Right lobe of liver (tissue), 6 donors: ENCODE results near the gene RPRD1A. TPM values are rescaled to one million over a fixed set of nuclear protein-coding genes. Genes with fewer than 3 reads are reported as not detected.
"Not testable (repeated sequence)": the region's sequence is repeated elsewhere in the genome, so short reads cannot be mapped to it uniquely, and the experiment has no call there.

Experiments
- ATAC-seq, 4 donors: fragments of 200-7000 bp; cut with Tn5 transposase; one replicate each; pipeline ENCODE4 v1.9.1; 2020; ENCODE audit warnings: mild to moderate bottlenecking in 4 of 4, moderate library complexity in 4 of 4
- DNase-seq, 3 donors: peaks; one replicate each; pipeline ENCODE4 v3.0.0-alpha.2; 2020
- H3K27ac ChIP-seq, 3 donors: fragments of 200-600 bp; one replicate each; pipeline ENCODE4 v1.8.0; 2022
- H3K27me3 ChIP-seq, 2 donors: fragments of 200-600 bp; one replicate each; pipeline ENCODE4 v1.8.0; 2022
- H3K36me3 ChIP-seq, 4 donors: fragments of 200-600 bp; sonication (generic) in 1 of 4; one replicate each; pipeline versions ENCODE4 v1.5.1 to v1.8.0; 2017 to 2022; ENCODE audit warnings: control low read depth in 1 of 4
- H3K4me1 ChIP-seq, 4 donors: fragments of 200-600 bp; sonication (generic) in 1 of 4; one replicate each; pipeline versions ENCODE4 v1.5.1 to v1.8.0; 2017 to 2022; ENCODE audit warnings: control low read depth in 1 of 4
- H3K4me3 ChIP-seq, 3 donors: fragments of 200-600 bp; one replicate each; pipeline ENCODE4 v1.8.0; 2022
- H3K9me3 ChIP-seq, 4 donors: fragments of 200-600 bp; sonication (generic) in 1 of 4; one replicate each; pipeline versions ENCODE4 v1.5.1 to v1.8.0; 2017 to 2022; ENCODE audit warnings: control low read depth in 1 of 4
- CTCF ChIP-seq, 4 donors: fragments of 200-600 bp in 3 of 4; fragments of 450-650 bp in 1 of 4; IDR thresholded peaks; one replicate each; pipeline versions ENCODE4 v1.5.1 to v1.8.0; 2016 to 2022; ENCODE audit warnings: antibody characterized with exemption in 4 of 4, mild to moderate bottlenecking in 2 of 4
- POLR2A ChIP-seq: fragments of 450-650 bp; IDR thresholded peaks from one replicate; pipeline ENCODE4 v1.6.1; 2017; ENCODE audit warnings: antibody characterized with exemption, mild to moderate bottlenecking
- WGBS: methylation state at CpG from one replicate; pipeline ENCODE4 v1.1.6; 2018; ENCODE audit warnings: low coverage, low lambda C conversion rate; ENCODE audit not compliant: insufficient coverage; ENCODE audit errors: missing lambda C conversion rate; 5-methylcytosine and 5-hydroxymethylcytosine counted together
- intact Hi-C, 2 donors: fragments of 100-400 bp; cut with DNase I; formaldehyde crosslinking; loops; one replicate each; pipeline versions ENCODE4 v1.11.2 to v1.14.1; 2022
- long read RNA-seq: library from polyadenylated mRNA; unstranded; transcript quantifications from one replicate; pipeline ENCODE4 v2.0.0, GENCODE V29; 2019
- total RNA-seq, 6 experiments: library from RNA; depleted of rRNA in 2 of 6; stranded (reverse); fragments of >200 nt in 2 of 6; fragmentation: NEBNext Ultra II Directional in 3 of 6; extraction: Animal tissue kit (Norgen Biotek cat#: 25700) in 3 of 6; gene quantifications; one replicate each; pipeline versions ENCODE4 v1.1.0 to v1.2.4, GENCODE V29; 2016 to 2023
- donor health status: DM: no; HTN: yes; CAD: no.
- donor health status: DM: no; HTN: no; CAD: no.
- donor health status: DM: no; HTN: no; CAD: no.
- donor health status: DM: no; HTN: yes; CAD: no.
- donor health status: DM: no; HTN: yes; CAD: no.

RPRD1A gene
- total RNA-seq, result 10 to 100 TPM; 14.4 to 28.6 (median 20.9) TPM
- long read RNA-seq, full-length matches to known transcripts, result 3 of 4 reads
- long read RNA-seq, partial matches to known transcripts, result 0 of 4 reads
- long read RNA-seq, other reads (novel, unspliced or antisense), result 1 of 4 reads

GRCh38 chr18:36067055-36067957, at the start of gene RPRD1A:
TSS of gene RPRD1A (minus strand) at chr18:36067559. CDS start at chr18:36067404, 155 bp downstream.
- WGBS, result 1% methylated on average over 45 of the region's 66 CpGs
- ATAC-seq (peak; percentile 97 to 98 (median 97)), DNase-seq (peak; percentile 97 to 98 (median 97))
- H3K36me3 ChIP-seq, result no peaks in the 10 kb centered on the region
- H3K9me3 ChIP-seq, result no peaks in the 10 kb centered on the region
- H3K27ac ChIP-seq, result peak within 1 kb of the TSS; percentile 77 to 93 (median 81)
- H3K27me3 ChIP-seq, result no peaks in the 10 kb centered on the region
- peak within 1 kb of the TSS; percentile 76 to 92 (median 85) for H3K4me3 ChIP-seq
- intact Hi-C loops, result no loop called here
- H3K4me1 ChIP-seq, result peaks cover 0 to 11% (median 0%) of the 10 kb centered on the region in 4 donors
- TF ChIP-seq CTCF (IDR thresholded peaks at IDR 0.05), result no peak
- peak; percentile 55 for TF ChIP-seq POLR2A

GRCh38 chr18:36116771-36117170, 49.4 kb upstream of the RPRD1A start:
- peaks cover 0 to 34% (median 7%) of the 10 kb centered on the region in 4 donors for H3K36me3 ChIP-seq
- H3K9me3 ChIP-seq, H3K4me3 ChIP-seq, H3K27me3 ChIP-seq, ATAC-seq, intact Hi-C loops, H3K4me1 ChIP-seq, H3K27ac ChIP-seq, DNase-seq: not testable (repeated sequence)
- WGBS, result 91% methylated on average over 8 of the region's 11 CpGs

GRCh38 chr18:36114738-36115137, 47.4 kb upstream of the RPRD1A start:
- Histone ChIP-seq H3K4me1 (no peaks in the 10 kb centered on the region), H3K36me3 (peaks cover 0 to 26% (median 7%) of the 10 kb centered on the region in 4 donors), H3K27me3 (no peaks in the 10 kb centered on the region), H3K27ac (no peak overlapping the region), H3K4me3 (no peak overlapping the region), H3K9me3 (no peaks in the 10 kb centered on the region)
- no peak for ATAC-seq
- TF ChIP-seq CTCF (IDR thresholded peaks at IDR 0.05), result no peak
- no peak for TF ChIP-seq POLR2A
- 50% methylated on average over 1 of the region's 1 CpG for WGBS
- no peak for DNase-seq
- intact Hi-C loops, result no loop called here

GRCh38 chr18:36114251-36114650, 46.9 kb upstream of the RPRD1A start:
- H3K9me3 ChIP-seq, result no peaks in the 10 kb centered on the region
- no peaks in the 10 kb centered on the region for H3K4me1 ChIP-seq
- DNase-seq (no peak), ATAC-seq (no peak)
- TF ChIP-seq CTCF (IDR thresholded peaks at IDR 0.05) (no peak), POLR2A (no peak)
- no peak overlapping the region for H3K27ac ChIP-seq
- WGBS, result 88% methylated on average over 4 of the region's 4 CpGs
- H3K4me3 ChIP-seq, result no peak overlapping the region
- H3K36me3 ChIP-seq, result peaks cover 0 to 26% (median 7%) of the 10 kb centered on the region in 4 donors
- H3K27me3 ChIP-seq, result no peaks in the 10 kb centered on the region
- intact Hi-C loops, result no loop called here

- ATAC-seq (peak in 1 of 4 donors; percentile 38), DNase-seq (no peak)
- no peak overlapping the region for H3K27ac ChIP-seq
- intact Hi-C loops, result no loop called here
- no peaks in the 10 kb centered on the region for H3K4me1 ChIP-seq
- H3K9me3 ChIP-seq, result no peaks in the 10 kb centered on the region
- no peaks in the 10 kb centered on the region for H3K27me3 ChIP-seq
- TF ChIP-seq CTCF (IDR thresholded peaks at IDR 0.05) (no peak), POLR2A (no peak)
- H3K36me3 ChIP-seq, result peaks cover 0 to 26% (median 7%) of the 10 kb centered on the region in 4 donors
- no peak overlapping the region for H3K4me3 ChIP-seq
These were observed 44.9 kb upstream of the RPRD1A start for GRCh38 chr18:36112302-36112701.
